Hypothalamus (tissue), 51 donors: ENCODE measurements around the gene TEX19.
"Not testable (repeated sequence)": the region's sequence is repeated elsewhere in the genome, so short reads cannot be mapped to it uniquely, and the experiment has no call there.

Experiments used
- DNase-seq, 51 donors: peaks; one replicate each; lab custom pipeline; 2025; lab: John Stamatoyannopoulos, UW

The TEX19 gene

GRCh38 chr17:82333279-82334171 is 25.5 kb upstream of the TEX19 start, which contains the start of gene SECTM1:
Gene SECTM1 (minus strand): TSS chr17:82333766. CDS start chr17:82327240, 6,526 bp downstream.
- peak in 1 of 51 donors; percentile 13 for DNase-seq

- DNase-seq = no peak
These were observed 24.8 kb upstream of the TEX19 start for GRCh38 chr17:82334204-82334621.

- no peak for DNase-seq
These were observed 24.2 kb upstream of the TEX19 start for GRCh38 chr17:82334622-82335394.

GRCh38 chr17:82338858-82339633 is 20.0 kb upstream of the TEX19 start:
- peak in 4 of 51 donors; percentile 12 to 22 (median 16) for DNase-seq

GRCh38 chr17:82339634-82340580 is 19.1 kb upstream of the TEX19 start:
- no peak for DNase-seq

GRCh38 chr17:82342361-82343079 is 16.5 kb upstream of the TEX19 start:
- DNase-seq = no peak

- no peak for DNase-seq
These were observed 15.5 kb upstream of the TEX19 start for GRCh38 chr17:82343560-82343959.

GRCh38 chr17:82344175-82344907 is 14.7 kb upstream of the TEX19 start:
- DNase-seq = no peak

- no peak for DNase-seq
These were observed 13.7 kb upstream of the TEX19 start for GRCh38 chr17:82345151-82345976.

- DNase-seq = no peak
These were observed 12.4 kb upstream of the TEX19 start for GRCh38 chr17:82346342-82347300.

- DNase-seq = not testable (repeated sequence)
These were observed 11.1 kb upstream of the TEX19 start for GRCh38 chr17:82347994-82348393.

- DNase-seq = no peak
These were observed 10.6 kb upstream of the TEX19 start for GRCh38 chr17:82348434-82348833.

- DNase-seq = no peak
These were observed 10.2 kb upstream of the TEX19 start for GRCh38 chr17:82348866-82349265.

GRCh38 chr17:82349287-82349701 is 9.8 kb upstream of the TEX19 start:
- DNase-seq = no peak

GRCh38 chr17:82350182-82351030 is 8.6 kb upstream of the TEX19 start:
- DNase-seq = no peak
